K562 (cell line): ENCODE measurements around the gene TREM1. TPM values are rescaled to one million over a fixed set of nuclear protein-coding genes. Genes with fewer than 3 reads are reported as not detected.

Experiments used
- ARID1B ChIP-seq: fragments of 450-650 bp; IDR thresholded peaks from 2 replicates; pipeline ENCODE4 v1.6.1; 2016; ENCODE audit warnings: antibody characterized with exemption, mild to moderate bottlenecking, inconsistent platforms
- ARID3A ChIP-seq: IDR thresholded peaks from 2 replicates; pipeline ENCODE4 v1.6.1; 2012; ENCODE audit warnings: low read depth, low read length, improper control_type of control experiment, borderline replicate concordance
- DMBX1 ChIP-seq: fragments of 250-450 bp; sonication (Bioruptor Pico); IDR thresholded peaks from 2 replicates; pipeline ENCODE4 v1.8.0; 2022; ENCODE audit warnings: inconsistent platforms, mild to moderate bottlenecking, moderate library complexity, borderline replicate concordance
- EGR1 ChIP-seq: fragments of 450-650 bp; conservative IDR thresholded peaks from 2 replicates; pipeline ENCODE4 v1.6.1; 2017; ENCODE audit warnings: mild to moderate bottlenecking
- ELF2 ChIP-seq: fragments of 250-450 bp; sonication (Bioruptor Pico); IDR thresholded peaks from 2 replicates; pipeline ENCODE4 v1.5.0; 2021; ENCODE audit warnings: mild to moderate bottlenecking
- ESRRA ChIP-seq: fragments of 450-650 bp; IDR thresholded peaks from 2 replicates; pipeline ENCODE4 v1.6.1; 2014; ENCODE audit warnings: low read depth, mild to moderate bottlenecking, moderate library complexity, borderline replicate concordance
- HDAC6 ChIP-seq: IDR thresholded peaks from 2 replicates; pipeline ENCODE4 v1.6.1; 2012; ENCODE audit warnings: low read depth, mild to moderate bottlenecking, control low read depth, inconsistent platforms, low read length, moderate library complexity
- HDGF ChIP-seq: fragments of 450-650 bp; IDR thresholded peaks from 2 replicates; pipeline ENCODE4 v1.6.1; 2016
- HLTF ChIP-seq: fragments of 450-650 bp; IDR thresholded peaks from 2 replicates; pipeline ENCODE4 v1.6.1; 2016
- KLF13 ChIP-seq: fragments of 450-650 bp; IDR thresholded peaks from 2 replicates; pipeline ENCODE4 v1.6.1; 2016; ENCODE audit warnings: missing genetic modification characterization, low read depth, mild to moderate bottlenecking, missing compliant biosample characterization, moderate library complexity, borderline replicate concordance
- SMARCE1 ChIP-seq: fragments of 450-650 bp; IDR thresholded peaks from 2 replicates; pipeline ENCODE4 v1.7.1; 2016; ENCODE audit warnings: mild to moderate bottlenecking
- TCF7L2 ChIP-seq: fragments of 150-350 bp; IDR thresholded peaks from 2 replicates; pipeline ENCODE4 v1.6.1; 2016; ENCODE audit warnings: low read depth, mild to moderate bottlenecking, low read length, moderate library complexity
- THRB ChIP-seq: fragments of 450-650 bp; formaldehyde crosslinking; conservative IDR thresholded peaks from 2 replicates; pipeline ENCODE4 v1.4.0; 2022; ENCODE audit warnings: mild to moderate bottlenecking, missing genetic modification characterization
- VEZF1 ChIP-seq: fragments of 200-800 bp; sonication (Bioruptor generic); IDR thresholded peaks from 2 replicates; pipeline ENCODE4 v1.6.1; 2017; ENCODE audit warnings: missing genetic modification characterization, missing compliant biosample characterization
- ZNF407 ChIP-seq: fragments of 450-650 bp; IDR thresholded peaks from 2 replicates; pipeline ENCODE4 v1.6.1; 2016; ENCODE audit warnings: low read depth
- polyA plus RNA-seq, 8 experiments: library from polyadenylated mRNA; depleted of rRNA in 4 of 8; stranded (reverse) in 5 of 8; unstranded in 3 of 8; fragments of >200 nt; fragmentation: Nextera tagmentation in 2 of 8; fragmentation: Illumina TruSeq in 1 of 8; extraction: Ambion mirVana in 2 of 8; extraction: Trizol in 1 of 8; gene quantifications; 2 replicates each; pipeline versions ENCODE4 v1.2.1 to v1.2.3, GENCODE V29; 2011 to 2014; ENCODE audit warnings: inconsistent platforms in 1 of 8, missing spikeins in 1 of 8
- total RNA-seq, 7 experiments: library from RNA; depleted of rRNA in 6 of 7; stranded (reverse); fragments of >200 nt in 6 of 7; fragmentation: Illumina TruSeq in 2 of 7; extraction: Trizol in 2 of 7; gene quantifications; 2 replicates each; pipeline versions ENCODE4 v1.2.1 to v1.2.3, GENCODE V29; 2011 to 2021; ENCODE audit warnings: low replicate concordance in 1 of 7

TREM1 gene
- total and polyA plus RNA-seq, 9 of the 15 experiments (the other 6 are each of a cell fraction or from before 2014, with no cell fraction given) = not detected

GRCh38 chr6:41278699-41279405, 7.6 kb downstream of the TREM1 start (continued):
- TF ChIP-seq VEZF1 (CRISPR knock-in tag) = peak; percentile 91
- peak; percentile 92 for TF ChIP-seq ARID1B
- TF ChIP-seq KLF13 = no peak
- 0 out of 2 replicates have a peak, but pooled peaks have one; percentile 14 for TF ChIP-seq THRB
- TF ChIP-seq ZNF407 = no peak
- TF ChIP-seq TCF7L2 = no peak
- TF ChIP-seq DMBX1 (CRISPR knock-in tag) = no peak
- no peak for TF ChIP-seq EGR1
- TF ChIP-seq HLTF = 0 out of 2 replicates have a peak, but pooled peaks have one; percentile 76
- no peak for TF ChIP-seq ELF2 (CRISPR knock-in tag)
- TF ChIP-seq ESRRA = peak; percentile 91; the same call in 1 of the 2 replicates
- TF ChIP-seq SMARCE1 = peak; percentile 80
- TF ChIP-seq HDAC6 = no peak
- peak; percentile 67; the same call in 1 of the 2 replicates for TF ChIP-seq ARID3A
- no peak for TF ChIP-seq HDGF
